IMR-90 (cell line): ENCODE results near the gene GRK2. TPM values are rescaled to one million over a fixed set of nuclear protein-coding genes. Genes with fewer than 3 reads are reported as not detected.

Source experiments
- ATAC-seq: fragments of 200-7000 bp; cut with Tn5 transposase; 2 replicates; pipeline ENCODE4 v1.9.1; 2020; ENCODE audit warnings: low read depth, mild to moderate bottlenecking, moderate library complexity
- BruUV-seq: library from RNA; stranded (reverse); fragments of 400-500 nt; replicated peaks from 2 replicates; lab custom pipeline; 2021; lab: Mats Ljungman, UMichigan
- CTCF ChIA-PET: fragments of 300-600 bp; formaldehyde crosslinking; extraction: SDS; loops from one replicate; lab custom pipeline; 2021; ENCODE audit warnings: antibody characterized with exemption; lab: Yijun Ruan, JAX
- POLR2A ChIA-PET: fragments of 300-600 bp; sonication (Branson Sonifier 250); formaldehyde crosslinking; loops from one replicate; lab custom pipeline; 2022; ENCODE audit warnings: antibody characterized with exemption; ENCODE audit not compliant: unreplicated experiment; lab: Charles Lee
- DNase-seq: peaks from one replicate; pipeline ENCODE4 v3.0.0; 2013
- H2AFZ ChIP-seq: replicated peaks from 2 replicates; pipeline ENCODE3; 2013; ENCODE audit warnings: low read length, mild to moderate bottlenecking; ENCODE audit not compliant: poor library complexity
- H2AK5ac ChIP-seq: 2 replicates; pipeline ENCODE4 v1.6.1; 2013; ENCODE audit warnings: low read depth, low read length, inconsistent platforms
- H2AK9ac ChIP-seq: replicated peaks from 2 replicates; pipeline ENCODE3; 2013; ENCODE audit warnings: mild to moderate bottlenecking, low read depth, low read length, moderate library complexity; ENCODE audit not compliant: poor library complexity
- H2BK120ac ChIP-seq: 2 replicates; pipeline ENCODE4 v1.6.1; 2013; ENCODE audit warnings: low read depth, low read length, inconsistent platforms
- H2BK15ac ChIP-seq: 3 replicates; pipeline ENCODE4 v1.6.1; 2013; ENCODE audit warnings: low read depth, low read length, inconsistent platforms
- H2BK20ac ChIP-seq: 2 replicates; pipeline ENCODE4 v1.6.1; 2013; ENCODE audit warnings: low read depth, mild to moderate bottlenecking, inconsistent platforms, low read length, moderate library complexity
- H2BK5ac ChIP-seq: 2 replicates; pipeline ENCODE4 v1.6.1; 2013; ENCODE audit warnings: mild to moderate bottlenecking, low read depth, low read length, inconsistent platforms; ENCODE audit not compliant: poor library complexity, severe bottlenecking
- H3K14ac ChIP-seq: replicated peaks from 2 replicates; pipeline ENCODE4 v1.6.1; 2013; ENCODE audit warnings: low read depth, low read length, inconsistent platforms
- H3K18ac ChIP-seq: 2 replicates; pipeline ENCODE4 v1.6.1; 2013; ENCODE audit warnings: low read depth, low read length, control low read depth
- H3K23ac ChIP-seq: 2 replicates; pipeline ENCODE4 v1.6.1; 2013; ENCODE audit warnings: low read depth, low read length, inconsistent platforms
- H3K27ac ChIP-seq: 2 replicates; pipeline ENCODE4 v1.5.1; 2013; ENCODE audit warnings: mild to moderate bottlenecking, control low read depth, low read length; ENCODE audit not compliant: insufficient read depth
- H3K27me3 ChIP-seq: 2 replicates; pipeline ENCODE4 v1.6.1; 2013; ENCODE audit warnings: low read length; ENCODE audit not compliant: control insufficient read depth, insufficient read depth
- H3K36me3 ChIP-seq: 2 replicates; pipeline ENCODE4 v1.6.1; 2013; ENCODE audit warnings: low read length, mixed read lengths; ENCODE audit not compliant: control insufficient read depth, insufficient read depth
- H3K4ac ChIP-seq: 2 replicates; pipeline ENCODE4 v1.6.1; 2013; ENCODE audit warnings: low read depth, low read length, inconsistent platforms
- H3K4me1 ChIP-seq: 2 replicates; pipeline ENCODE4 v1.6.1; 2013; ENCODE audit warnings: low read length, mixed read lengths; ENCODE audit not compliant: control insufficient read depth, insufficient read depth
- H3K4me2 ChIP-seq: 2 replicates; pipeline ENCODE4 v1.6.1; 2013; ENCODE audit warnings: low read depth, mild to moderate bottlenecking, control low read depth, low read length, moderate library complexity
- H3K4me3 ChIP-seq: 2 replicates; pipeline ENCODE4 v1.5.1; 2013; ENCODE audit warnings: low read depth, mild to moderate bottlenecking, control low read depth, low read length, moderate library complexity; ENCODE audit not compliant: insufficient read depth
- H3K56ac ChIP-seq: 2 replicates; pipeline ENCODE4 v1.6.1; 2013; ENCODE audit warnings: low read length, inconsistent platforms; ENCODE audit not compliant: insufficient read depth; ENCODE audit errors: extremely low read depth
- H3K79me1 ChIP-seq, 2 experiments: 2 replicates each; pipeline ENCODE4 v1.6.1; 2013; ENCODE audit warnings: low read length in 2 of 2, inconsistent platforms in 1 of 2, low read depth in 1 of 2
- H3K9ac ChIP-seq: 2 replicates; pipeline ENCODE4 v1.6.1; 2013; ENCODE audit warnings: low read depth, low read length, control low read depth
- H3K9me1 ChIP-seq: 2 replicates; pipeline ENCODE4 v1.6.1; 2013; ENCODE audit warnings: low read length, inconsistent platforms; ENCODE audit not compliant: insufficient read depth
- H3K9me3 ChIP-seq: 2 replicates; pipeline ENCODE4 v1.6.1; 2013; ENCODE audit warnings: low read length; ENCODE audit not compliant: control insufficient read depth, insufficient read depth
- H4K20me1 ChIP-seq: 2 replicates; pipeline ENCODE4 v1.6.1; 2013; ENCODE audit warnings: low read length, inconsistent platforms; ENCODE audit not compliant: insufficient read depth
- H4K5ac ChIP-seq: 2 replicates; pipeline ENCODE4 v1.6.1; 2013; ENCODE audit warnings: mild to moderate bottlenecking, low read depth, low read length, control low read depth
- H4K8ac ChIP-seq, 2 experiments: 2 replicates each; pipeline ENCODE4 v1.6.1; 2013; ENCODE audit warnings: low read depth in 2 of 2, low read length in 2 of 2, control low read depth in 1 of 2, inconsistent platforms in 1 of 2
- H4K91ac ChIP-seq: 2 replicates; pipeline ENCODE4 v1.6.1; 2013; ENCODE audit warnings: low read depth, low read length, inconsistent platforms; ENCODE audit not compliant: insufficient read depth
- BHLHE40 ChIP-seq: fragments of 150-350 bp; IDR thresholded peaks from 2 replicates; pipeline ENCODE4 v1.6.1; 2016; ENCODE audit warnings: mild to moderate bottlenecking, low read depth, low read length
- CEBPB ChIP-seq: IDR thresholded peaks from 2 replicates; pipeline ENCODE4 v1.6.1; 2012; ENCODE audit warnings: low read depth, low read length, improper control_type of control experiment
- CHD1 ChIP-seq: IDR thresholded peaks from 2 replicates; pipeline ENCODE4 v1.6.1; 2012; ENCODE audit warnings: low read depth, low read length, improper control_type of control experiment
- ELK1 ChIP-seq: fragments of 150-350 bp; IDR thresholded peaks from 2 replicates; pipeline ENCODE4 v1.6.1; 2016; ENCODE audit warnings: low read depth, mild to moderate bottlenecking, low read length, moderate library complexity, borderline replicate concordance
- FOS ChIP-seq: fragments of 150-350 bp; IDR thresholded peaks from 2 replicates; pipeline ENCODE4 v1.6.1; 2016; ENCODE audit warnings: low read depth, low read length
- MAFK ChIP-seq: IDR thresholded peaks from 2 replicates; pipeline ENCODE4 v1.6.1; 2012; ENCODE audit warnings: low read depth, low read length, improper control_type of control experiment
- MXI1 ChIP-seq: IDR thresholded peaks from 2 replicates; pipeline ENCODE4 v1.6.1; 2012; ENCODE audit warnings: low read depth, mild to moderate bottlenecking, low read length, moderate library complexity, borderline replicate concordance
- NFE2L2 ChIP-seq: fragments of 150-350 bp; IDR thresholded peaks from 2 replicates; pipeline ENCODE4 v1.6.1; 2016; ENCODE audit warnings: low read depth, mild to moderate bottlenecking, low read length
- POLR2A ChIP-seq: IDR thresholded peaks from 2 replicates; pipeline ENCODE4 v1.6.1; 2012; ENCODE audit warnings: mild to moderate bottlenecking, low read depth, low read length
- RAD21 ChIP-seq: IDR thresholded peaks from 2 replicates; pipeline ENCODE4 v1.6.1; 2012; ENCODE audit warnings: low read length, improper control_type of control experiment
- RCOR1 ChIP-seq: IDR thresholded peaks from 2 replicates; pipeline ENCODE4 v1.6.1; 2012; ENCODE audit warnings: mild to moderate bottlenecking, low read length, improper control_type of control experiment; ENCODE audit not compliant: insufficient replicate concordance
- RFX5 ChIP-seq: IDR thresholded peaks from 2 replicates; pipeline ENCODE4 v1.8.0; 2012; ENCODE audit warnings: low read depth, mild to moderate bottlenecking, low read length, moderate library complexity
- SMC3 ChIP-seq: fragments of 150-350 bp; IDR thresholded peaks from 2 replicates; pipeline ENCODE4 v1.6.1; 2016; ENCODE audit warnings: low read depth, mild to moderate bottlenecking, antibody characterized with exemption, low read length, moderate library complexity
- USF2 ChIP-seq: fragments of 150-350 bp; IDR thresholded peaks from 2 replicates; pipeline ENCODE4 v1.6.1; 2017; ENCODE audit warnings: mild to moderate bottlenecking, antibody characterized with exemption, low read length, low read depth
- WGBS, 2 experiments: methylation state at CpG; one replicate each; pipeline versions ENCODE4 v1.1.5 to v1.1.7; 2013; ENCODE audit warnings: missing lambda C conversion rate in 2 of 2; ENCODE audit not compliant: insufficient read length in 1 of 2; ENCODE audit errors: extremely low coverage in 2 of 2; 5-methylcytosine and 5-hydroxymethylcytosine counted together
- dilution Hi-C: fragments of 300-500 bp; cut with HindIII; formaldehyde crosslinking; loops from one replicate; pipeline ENCODE4 v1.14.3; 2018; ENCODE audit warnings: low sequenced_read_pairs; ENCODE audit not compliant: unreplicated experiment
- in situ Hi-C: fragments of 300-500 bp; cut with MboI; formaldehyde crosslinking; loops from 3 replicates; pipeline ENCODE4 v1.14.3; 2019; ENCODE audit warnings: low sequenced_read_pairs, inconsistent platforms, mixed read lengths
- intact Hi-C: fragments of 100-400 bp; cut with micrococcal nuclease; formaldehyde crosslinking; loops from 2 replicates; pipeline ENCODE4 v1.10.0; 2022
- polyA plus RNA-seq, 3 experiments: library from polyadenylated mRNA; depleted of rRNA; stranded (reverse); fragments of >200 nt; gene quantifications; 2 replicates each; pipeline ENCODE4 v1.2.3, GENCODE V29; 2012; ENCODE audit warnings: low replicate concordance in 1 of 3
- total RNA-seq: library from RNA; depleted of rRNA; stranded (reverse); fragments of >200 nt; gene quantifications from 2 replicates; pipeline ENCODE4 v1.2.3, GENCODE V29; 2012

GRK2 gene
- total and polyA plus RNA-seq, 2 of the 4 experiments (the other 2 are of a cell fraction), result 26.7 to 41.8 TPM

GRCh38 chr11:67265633-67266448 lies 432 bp upstream of the GRK2 start:
- peaks cover 35% of the 10 kb centered on the region for H3K4me1 ChIP-seq
- BruUV-seq, result no TSS peak
- TF ChIP-seq NFE2L2 (no peak), RAD21 (peak; percentile 73), RFX5 (no peak), POLR2A (no peak), RCOR1 (no peak), SMC3 (peak; percentile 69), CEBPB (no peak), ELK1 (no peak), MAFK (no peak), USF2 (no peak), BHLHE40 (no peak), MXI1 (no peak), CHD1 (no peak), FOS (no peak)

More at GRCh38 chr11:67265633-67266448, 432 bp upstream of the GRK2 start:
- Histone ChIP-seq H3K4me3 (peak overlapping the region; percentile 78), H4K5ac (peak overlapping the region; percentile 94; the same call in 1 of the 2 replicates), H3K56ac (no peak overlapping the region), H4K8ac (peak overlapping the region; percentile 24 to 83; a peak in 2 of 4 replicates), H3K27ac (no peak overlapping the region), H3K9ac (no peak overlapping the region), H3K9me3 (no peaks in the 10 kb centered on the region), H2AK9ac (peak overlapping the region; percentile 93), H2BK20ac (no peak overlapping the region), H3K27me3 (no peaks in the 10 kb centered on the region), H4K91ac (peak overlapping the region; percentile 68), H2BK15ac (peak overlapping the region; percentile 7; the same call in 1 of the 3 replicates), H3K18ac (no peak overlapping the region), H3K9me1 (peaks cover 31% of the 10 kb centered on the region), H2BK5ac (peak overlapping the region; percentile 27), H2AFZ (peak overlapping the region; percentile 93), H3K4ac (peak overlapping the region; percentile 55; the same call in 1 of the 2 replicates), H2AK5ac (peak overlapping the region; percentile 43), H4K20me1 (peaks cover 33% of the 10 kb centered on the region), H3K36me3 (peaks cover 10% of the 10 kb centered on the region; the same call in 1 of the 2 replicates), H2BK120ac (peak overlapping the region; percentile 51), H3K79me1 (peaks cover 18 to 52% of the 10 kb centered on the region in 2 experiments; a peak in 3 of 4 replicates), H3K14ac (no peak overlapping the region), H3K23ac (no peak overlapping the region; the same call in 1 of the 2 replicates), H3K4me2 (peak overlapping the region; percentile 60)
- CTCF ChIA-PET, result interaction anchor here (0.6 to 3.1 kb wide), 4 partner anchors 11 to 112 kb away, joined by 3 to 10 read pairs (median 4); no protein-coding TSS in a partner anchor
- intact Hi-C loops, result loop anchor here (1.0 kb wide), 2 partner anchors 36 to 51 kb away; no protein-coding TSS in a partner anchor
- POLR2A ChIA-PET, result interaction anchor here (0.6 kb wide), 1 partner anchor 87 kb away, joined by 10 read pairs; no protein-coding TSS in a partner anchor
- DNase-seq (peak; percentile 33), ATAC-seq (peak; percentile 73)
- dilution Hi-C loops, result no loop called here
- WGBS, 2 experiments, result 11% methylated on average over 41 of the region's 54 CpGs; no CpG with 5 or more reads in 1 of the 2 experiments
- in situ Hi-C loops, result no loop called here
